MM.1S (cell line): ENCODE measurements around the gene PARD3.

ENCODE experiments used
- DNase-seq: peaks from one replicate; pipeline ENCODE4 v3.0.0-alpha.2; 2015
- H2AFZ ChIP-seq: fragments of 300-600 bp; sonication (generic); 2 replicates; pipeline ENCODE4 v1.6.0; 2016; ENCODE audit warnings: antibody characterized with exemption, low read length
- H3F3A ChIP-seq: fragments of 300-600 bp; sonication (generic); 2 replicates; pipeline ENCODE4 v1.6.1; 2016; ENCODE audit warnings: mild to moderate bottlenecking, antibody characterized with exemption, low read length, moderate library complexity, mixed read lengths; ENCODE audit not compliant: insufficient read depth
- H3K27ac ChIP-seq: fragments of 300-600 bp; sonication (generic); 2 replicates; pipeline ENCODE4 v1.5.1; 2016; ENCODE audit warnings: mild to moderate bottlenecking, low read length
- H3K27me3 ChIP-seq: fragments of 300-600 bp; sonication (generic); replicated peaks from 2 replicates; pipeline ENCODE4 v1.6.0; 2016; ENCODE audit warnings: low read length; ENCODE audit not compliant: insufficient read depth
- H3K36me3 ChIP-seq: fragments of 300-600 bp; sonication (generic); replicated peaks from 2 replicates; pipeline ENCODE4 v1.6.1; 2016; ENCODE audit warnings: mild to moderate bottlenecking, low read length, mixed read lengths; ENCODE audit not compliant: insufficient read depth
- H3K4me1 ChIP-seq: fragments of 300-600 bp; sonication (generic); 2 replicates; pipeline ENCODE4 v1.6.1; 2016; ENCODE audit warnings: low read length, mixed read lengths
- H3K4me2 ChIP-seq: fragments of 300-600 bp; sonication (generic); 2 replicates; pipeline ENCODE4 v1.6.0; 2016; ENCODE audit warnings: low read depth, low read length
- H3K4me3 ChIP-seq: fragments of 300-600 bp; sonication (generic); 2 replicates; pipeline ENCODE4 v1.5.1; 2016; ENCODE audit warnings: low read length, mixed read lengths
- H3K79me2 ChIP-seq: fragments of 300-600 bp; sonication (generic); 2 replicates; pipeline ENCODE4 v1.6.1; 2016; ENCODE audit warnings: mixed run types, low read length, mixed read lengths
- H3K9ac ChIP-seq: fragments of 300-600 bp; sonication (generic); 2 replicates; pipeline ENCODE4 v1.6.1; 2016; ENCODE audit warnings: low read length, mixed read lengths
- H3K9me2 ChIP-seq: fragments of 300-600 bp; sonication (generic); replicated peaks from 2 replicates; pipeline ENCODE4 v1.6.1; 2016; ENCODE audit warnings: mild to moderate bottlenecking, low read length, mixed read lengths; ENCODE audit not compliant: insufficient read depth
- H3K9me3 ChIP-seq: fragments of 300-600 bp; sonication (generic); replicated peaks from 2 replicates; pipeline ENCODE4 v1.6.1; 2016; ENCODE audit warnings: mild to moderate bottlenecking, low read length, mixed read lengths; ENCODE audit not compliant: insufficient read depth
- H4K20me1 ChIP-seq: fragments of 300-600 bp; sonication (generic); 2 replicates; pipeline ENCODE4 v1.6.1; 2016; ENCODE audit warnings: mild to moderate bottlenecking, low read length, moderate library complexity, mixed read lengths; ENCODE audit not compliant: insufficient read depth
- EZH2 ChIP-seq: fragments of 300-600 bp; sonication (generic); optimal IDR thresholded peaks from 2 replicates; pipeline ENCODE3; 2017; ENCODE audit warnings: low read depth, mild to moderate bottlenecking, antibody characterized with exemption, low read length, mixed read lengths
- EZH2phosphoT487 ChIP-seq: fragments of 300-600 bp; sonication (generic); IDR thresholded peaks from 2 replicates; pipeline ENCODE4 v1.6.1; 2018; ENCODE audit warnings: antibody characterized with exemption, low read length
- TF ChIP-seq, protein P1 (sequence below): fragments of 300-600 bp; sonication (generic); IDR thresholded peaks from 2 replicates; pipeline ENCODE4 v1.5.1; 2016; ENCODE audit warnings: antibody characterized with exemption, low read length, mixed read lengths

PARD3 gene

DNA sequence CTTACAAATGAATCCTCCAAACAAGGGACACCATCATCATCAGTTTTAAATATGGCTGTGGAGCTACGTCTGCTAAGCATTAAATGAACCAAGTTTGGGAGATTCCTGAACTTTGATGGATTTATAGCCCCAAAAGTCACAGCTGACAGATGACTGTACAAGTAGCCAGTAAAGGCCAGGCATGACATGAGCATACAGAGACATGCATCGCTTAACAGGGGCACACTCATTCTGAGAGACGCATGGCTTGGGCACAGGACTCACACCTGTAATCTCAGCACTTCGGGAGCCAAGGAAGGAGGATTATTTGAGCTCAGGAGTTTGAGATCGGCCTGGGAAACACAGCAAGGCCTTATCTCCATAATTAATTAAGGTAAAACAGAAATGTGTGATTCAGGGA lies 166.2 kb downstream of the PARD3 start:
- no peak for DNase-seq
- Histone ChIP-seq H3K79me2 (peaks cover 90% of the 10 kb centered on the region), H3K9ac (no peak overlapping the region), H4K20me1 (peaks cover 11% of the 10 kb centered on the region), H3K4me1 (peaks cover 8% of the 10 kb centered on the region; the same call in 1 of the 2 replicates), H3K4me3 (no peak overlapping the region), H3K27ac (no peak overlapping the region), H3K9me3 (no peaks in the 10 kb centered on the region), H3K36me3 (no peaks in the 10 kb centered on the region), H3K9me2 (no peaks in the 10 kb centered on the region), H2AFZ (no peak overlapping the region), H3F3A (no peaks in the 10 kb centered on the region; the same call in 1 of the 2 replicates), H3K27me3 (no peaks in the 10 kb centered on the region), H3K4me2 (no peak overlapping the region)
- TF ChIP-seq, protein P1, sequence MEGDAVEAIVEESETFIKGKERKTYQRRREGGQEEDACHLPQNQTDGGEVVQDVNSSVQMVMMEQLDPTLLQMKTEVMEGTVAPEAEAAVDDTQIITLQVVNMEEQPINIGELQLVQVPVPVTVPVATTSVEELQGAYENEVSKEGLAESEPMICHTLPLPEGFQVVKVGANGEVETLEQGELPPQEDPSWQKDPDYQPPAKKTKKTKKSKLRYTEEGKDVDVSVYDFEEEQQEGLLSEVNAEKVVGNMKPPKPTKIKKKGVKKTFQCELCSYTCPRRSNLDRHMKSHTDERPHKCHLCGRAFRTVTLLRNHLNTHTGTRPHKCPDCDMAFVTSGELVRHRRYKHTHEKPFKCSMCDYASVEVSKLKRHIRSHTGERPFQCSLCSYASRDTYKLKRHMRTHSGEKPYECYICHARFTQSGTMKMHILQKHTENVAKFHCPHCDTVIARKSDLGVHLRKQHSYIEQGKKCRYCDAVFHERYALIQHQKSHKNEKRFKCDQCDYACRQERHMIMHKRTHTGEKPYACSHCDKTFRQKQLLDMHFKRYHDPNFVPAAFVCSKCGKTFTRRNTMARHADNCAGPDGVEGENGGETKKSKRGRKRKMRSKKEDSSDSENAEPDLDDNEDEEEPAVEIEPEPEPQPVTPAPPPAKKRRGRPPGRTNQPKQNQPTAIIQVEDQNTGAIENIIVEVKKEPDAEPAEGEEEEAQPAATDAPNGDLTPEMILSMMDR: no peak

DNA sequence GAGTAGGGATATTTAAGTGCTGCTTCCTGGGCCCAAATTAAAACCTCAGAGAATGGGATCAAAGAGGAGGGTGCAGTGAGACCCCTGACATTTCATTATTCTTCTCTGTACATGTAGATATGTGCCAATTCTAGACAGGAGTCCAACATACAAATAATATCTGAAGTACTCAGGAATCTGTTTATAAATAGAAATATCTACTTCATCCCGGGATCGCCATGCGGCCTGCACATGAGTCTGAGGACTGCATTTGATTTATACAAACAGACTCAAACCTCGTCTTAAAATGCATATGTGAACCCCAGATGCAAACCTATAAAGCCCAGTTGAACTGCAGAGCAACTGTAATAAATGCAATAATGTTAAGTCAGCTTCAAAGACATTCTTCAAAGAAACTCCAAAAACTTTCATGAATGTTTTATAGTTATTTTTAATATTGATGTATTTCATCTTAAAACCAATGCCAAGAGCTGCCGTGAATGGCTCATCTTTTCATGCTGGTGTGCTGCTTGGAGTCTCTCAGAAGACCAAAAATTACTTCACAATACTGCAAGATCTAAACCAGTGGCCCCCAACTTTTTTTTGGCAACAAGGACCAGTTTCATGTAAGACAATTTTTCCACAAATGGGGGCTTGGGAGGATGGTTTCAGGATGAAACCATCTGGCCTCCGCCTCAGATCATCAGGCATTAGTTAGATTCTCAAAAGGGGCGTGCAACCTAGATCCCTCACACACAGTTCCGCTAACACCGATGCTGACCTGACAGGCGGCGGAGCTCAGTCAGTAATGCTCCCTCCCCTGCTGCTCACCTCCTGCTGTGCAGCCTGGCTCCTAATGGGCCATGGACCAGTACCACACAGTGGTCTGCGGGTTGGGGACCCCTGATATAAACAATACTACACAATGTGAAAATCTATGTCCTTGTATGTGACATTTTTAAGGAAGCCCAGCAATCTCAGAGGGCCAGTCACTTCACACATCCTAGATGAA lies 166.9 kb downstream of the PARD3 start:
- TF ChIP-seq EZH2phosphoT487 (no peak), EZH2 (no peak)
- TF ChIP-seq, protein P1: no peak
- H3K79me2 ChIP-seq: peaks cover 90% of the 10 kb centered on the region
- peaks cover 6% of the 10 kb centered on the region for H4K20me1 ChIP-seq
- H2AFZ ChIP-seq: no peak overlapping the region
- H3K9me2 ChIP-seq: no peaks in the 10 kb centered on the region
- no peak overlapping the region for H3K9ac ChIP-seq
- no peak overlapping the region for H3K4me2 ChIP-seq
- no peaks in the 10 kb centered on the region; the same call in 1 of the 2 replicates for H3F3A ChIP-seq
- no peak for DNase-seq
- H3K4me3 ChIP-seq: no peak overlapping the region
- H3K27me3 ChIP-seq: no peaks in the 10 kb centered on the region
- H3K27ac ChIP-seq: no peak overlapping the region
- H3K9me3 ChIP-seq: no peaks in the 10 kb centered on the region
- no peaks in the 10 kb centered on the region for H3K36me3 ChIP-seq
- H3K4me1 ChIP-seq: 0 out of 2 replicates have a peak, but pooled peaks cover under 1% of the 10 kb centered on the region

DNA sequence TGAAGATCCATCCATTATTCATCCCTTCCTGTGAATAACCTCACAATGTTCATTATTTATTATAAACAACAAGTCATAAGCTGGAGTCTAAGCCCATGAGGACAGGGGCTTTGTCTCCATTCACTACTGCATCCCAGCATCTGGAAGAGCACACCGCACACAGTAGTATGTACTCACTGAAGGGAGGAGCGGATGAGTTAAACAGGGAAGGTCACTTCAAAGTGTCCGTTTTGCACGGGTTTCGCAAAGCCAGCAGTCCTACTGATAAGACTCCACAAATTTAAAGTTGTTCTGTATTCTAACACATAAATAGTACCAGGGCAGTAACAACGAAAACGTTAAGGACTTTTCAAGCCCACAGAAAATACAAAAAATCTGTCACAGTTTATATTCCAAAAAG lies 167.9 kb downstream of the PARD3 start:
- Histone ChIP-seq H3K79me2 (peaks cover 89% of the 10 kb centered on the region), H3K4me1 (no peaks in the 10 kb centered on the region), H3F3A (no peaks in the 10 kb centered on the region), H3K36me3 (no peaks in the 10 kb centered on the region), H4K20me1 (no peaks in the 10 kb centered on the region; the same call in none of the 2 replicates), H3K9ac (no peak overlapping the region), H3K9me3 (no peaks in the 10 kb centered on the region), H3K4me2 (no peak overlapping the region), H2AFZ (no peak overlapping the region), H3K27ac (no peak overlapping the region), H3K9me2 (no peaks in the 10 kb centered on the region), H3K27me3 (no peaks in the 10 kb centered on the region), H3K4me3 (no peak overlapping the region)
- TF ChIP-seq EZH2 (no peak), EZH2phosphoT487 (no peak)
- TF ChIP-seq, protein P1: no peak
- DNase-seq: no peak
